Activated CD4-positive, alpha-beta T cell treated with anti-CD3 and anti-CD28 coated beads for 24 hours (primary cell): ENCODE measurements around the gene NDUFB10.
A peak's percentile ranks its signal among the peaks of the same experiment; 100 is the strongest.
"Not testable (repeated sequence)": the region's sequence is repeated elsewhere in the genome, so short reads cannot be mapped to it uniquely, and the experiment has no call there.

ENCODE experiments used
- DNase-seq, 2 donors: peaks; one replicate each; pipeline ENCODE4 v3.0.0-alpha.2; 2020; ENCODE audit warnings: low read depth in 2 of 2

NDUFB10 gene

GRCh38 chr16:1959269-1960039 is at the start of gene NDUFB10:
Gene NDUFB10, plus strand, starts transcription at chr16:1959538. Its CDS starts 87 bp downstream, at chr16:1959625.
- DNase-seq = peak; percentile 86 to 92

GRCh38 chr16:1909561-1910231 is 49.6 kb upstream of the NDUFB10 start:
- DNase-seq = no peak

- DNase-seq = no peak
Observed at GRCh38 chr16:1911467-1912214, 47.7 kb upstream of the NDUFB10 start.

GRCh38 chr16:1912215-1912543 is 47.2 kb upstream of the NDUFB10 start:
- DNase-seq = no peak

GRCh38 chr16:1913327-1914083 is 45.8 kb upstream of the NDUFB10 start:
- DNase-seq = no peak

GRCh38 chr16:1914084-1914608 is 45.2 kb upstream of the NDUFB10 start:
- no peak for DNase-seq

- DNase-seq = no peak
Observed at GRCh38 chr16:1914988-1915387, 44.4 kb upstream of the NDUFB10 start.

GRCh38 chr16:1915732-1916639 is 43.4 kb upstream of the NDUFB10 start:
- DNase-seq = no peak

- no peak for DNase-seq
Observed at GRCh38 chr16:1916640-1916990, 42.7 kb upstream of the NDUFB10 start.

GRCh38 chr16:1917056-1917664 is 42.2 kb upstream of the NDUFB10 start:
- no peak for DNase-seq

- no peak for DNase-seq
Observed at GRCh38 chr16:1917665-1918350, 41.5 kb upstream of the NDUFB10 start.

- DNase-seq = no peak
Observed at GRCh38 chr16:1918351-1919326, 40.7 kb upstream of the NDUFB10 start, which contains the start of gene HS3ST6. Gene HS3ST6, minus strand, starts transcription at chr16:1918415. Its CDS starts 92 bp downstream, at chr16:1918323.

GRCh38 chr16:1919327-1919998 is 39.9 kb upstream of the NDUFB10 start:
- no peak for DNase-seq

GRCh38 chr16:1920122-1920521 is 39.2 kb upstream of the NDUFB10 start:
- DNase-seq = not testable (repeated sequence)

GRCh38 chr16:1920727-1921171 is 38.6 kb upstream of the NDUFB10 start:
- no peak for DNase-seq

GRCh38 chr16:1922357-1922756 is 37.0 kb upstream of the NDUFB10 start:
- DNase-seq = no peak

- DNase-seq = no peak
Observed at GRCh38 chr16:1923299-1924034, 35.9 kb upstream of the NDUFB10 start.
